ENCODE measurements around the gene HM13. TPM values are rescaled to one million over a fixed set of nuclear protein-coding genes. Genes with fewer than 3 reads are reported as not detected.

HM13 gene
- polyA plus RNA-seq, 2 of the 4 experiments (the other 2 are of a cell fraction): 164 to 178 TPM

GRCh38 chr20:31606804-31607639, 92.8 kb downstream of the HM13 start (continued):
- TF ChIP-seq FOXS1 (CRISPR knock-in tag; IDR thresholded peaks at IDR 0.05) (no peak), HOXB5 (CRISPR knock-in tag; IDR thresholded peaks at IDR 0.05) (no peak; the same call in 1 of the 2 replicates), CBX2 (IDR thresholded peaks at IDR 0.05; ENCODE audit: borderline replicate concordance, low read depth) (no peak), MAFK (IDR thresholded peaks at IDR 0.05; ENCODE audit: partially characterized antibody) (no peak), MAZ (IDR thresholded peaks at IDR 0.05; ENCODE audit: borderline replicate concordance, low read depth, low read length) (0 out of 2 replicates have a peak, but pooled peaks have one; percentile 9), KDM1A (IDR thresholded peaks at IDR 0.05; ENCODE audit: low read depth) (no peak), TFCP2L1 (CRISPR knock-in tag; IDR thresholded peaks at IDR 0.05) (peak; percentile 99), USF2 (IDR thresholded peaks at IDR 0.05) (no peak), BHLHE40 (IDR thresholded peaks at IDR 0.05; ENCODE audit: low read depth, low read length) (no peak), EHMT2 (IDR thresholded peaks at IDR 0.05; ENCODE audit: low read depth) (no peak)
- TF ChIP-seq, protein P1, sequence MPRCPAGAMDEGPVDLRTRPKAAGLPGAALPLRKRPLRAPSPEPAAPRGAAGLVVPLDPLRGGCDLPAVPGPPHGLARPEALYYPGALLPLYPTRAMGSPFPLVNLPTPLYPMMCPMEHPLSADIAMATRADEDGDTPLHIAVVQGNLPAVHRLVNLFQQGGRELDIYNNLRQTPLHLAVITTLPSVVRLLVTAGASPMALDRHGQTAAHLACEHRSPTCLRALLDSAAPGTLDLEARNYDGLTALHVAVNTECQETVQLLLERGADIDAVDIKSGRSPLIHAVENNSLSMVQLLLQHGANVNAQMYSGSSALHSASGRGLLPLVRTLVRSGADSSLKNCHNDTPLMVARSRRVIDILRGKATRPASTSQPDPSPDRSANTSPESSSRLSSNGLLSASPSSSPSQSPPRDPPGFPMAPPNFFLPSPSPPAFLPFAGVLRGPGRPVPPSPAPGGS (IDR thresholded peaks at IDR 0.05): peak; percentile 85; the same call in 2 of the 3 replicates

GRCh38 chr20:31607640-31608250, 93.5 kb downstream of the HM13 start:
- POLR2A ChIA-PET: interaction anchor here (0.5 to 8.1 kb wide), 13 partner anchors 11 to 112 kb away, joined by 3 to 265 read pairs (median 6); no protein-coding TSS in a partner anchor
- Histone ChIP-seq H3K9me3 (no peaks in the 10 kb centered on the region), H3K4me2 (peak overlapping the region; percentile 90), H3K4me1 (peaks cover 63% of the 10 kb centered on the region), H3K27ac (peak overlapping the region; percentile 97 to 98), H3K4me3 (peak overlapping the region; percentile 93)
- TF ChIP-seq HOXB5 (CRISPR knock-in tag; IDR thresholded peaks at IDR 0.05): peak; percentile 87; the same call in 1 of the 2 replicates
- TF ChIP-seq, protein P2, sequence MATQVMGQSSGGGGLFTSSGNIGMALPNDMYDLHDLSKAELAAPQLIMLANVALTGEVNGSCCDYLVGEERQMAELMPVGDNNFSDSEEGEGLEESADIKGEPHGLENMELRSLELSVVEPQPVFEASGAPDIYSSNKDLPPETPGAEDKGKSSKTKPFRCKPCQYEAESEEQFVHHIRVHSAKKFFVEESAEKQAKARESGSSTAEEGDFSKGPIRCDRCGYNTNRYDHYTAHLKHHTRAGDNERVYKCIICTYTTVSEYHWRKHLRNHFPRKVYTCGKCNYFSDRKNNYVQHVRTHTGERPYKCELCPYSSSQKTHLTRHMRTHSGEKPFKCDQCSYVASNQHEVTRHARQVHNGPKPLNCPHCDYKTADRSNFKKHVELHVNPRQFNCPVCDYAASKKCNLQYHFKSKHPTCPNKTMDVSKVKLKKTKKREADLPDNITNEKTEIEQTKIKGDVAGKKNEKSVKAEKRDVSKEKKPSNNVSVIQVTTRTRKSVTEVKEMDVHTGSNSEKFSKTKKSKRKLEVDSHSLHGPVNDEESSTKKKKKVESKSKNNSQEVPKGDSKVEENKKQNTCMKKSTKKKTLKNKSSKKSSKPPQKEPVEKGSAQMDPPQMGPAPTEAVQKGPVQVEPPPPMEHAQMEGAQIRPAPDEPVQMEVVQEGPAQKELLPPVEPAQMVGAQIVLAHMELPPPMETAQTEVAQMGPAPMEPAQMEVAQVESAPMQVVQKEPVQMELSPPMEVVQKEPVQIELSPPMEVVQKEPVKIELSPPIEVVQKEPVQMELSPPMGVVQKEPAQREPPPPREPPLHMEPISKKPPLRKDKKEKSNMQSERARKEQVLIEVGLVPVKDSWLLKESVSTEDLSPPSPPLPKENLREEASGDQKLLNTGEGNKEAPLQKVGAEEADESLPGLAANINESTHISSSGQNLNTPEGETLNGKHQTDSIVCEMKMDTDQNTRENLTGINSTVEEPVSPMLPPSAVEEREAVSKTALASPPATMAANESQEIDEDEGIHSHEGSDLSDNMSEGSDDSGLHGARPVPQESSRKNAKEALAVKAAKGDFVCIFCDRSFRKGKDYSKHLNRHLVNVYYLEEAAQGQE (IDR thresholded peaks at IDR 0.05): peak; percentile 13; the same call in 1 of the 2 replicates
- TF ChIP-seq MYC (IDR thresholded peaks at IDR 0.05; ENCODE audit: borderline replicate concordance, low read length): 0 out of 2 replicates have a peak, but pooled peaks have one; percentile 60
- peak; percentile 7; the same call in 1 of the 2 replicates for TF ChIP-seq JUNB (IDR thresholded peaks at IDR 0.05)
- TF ChIP-seq NR3C1 (IDR thresholded peaks at IDR 0.05): no peak
- no peak for TF ChIP-seq SREBF2 (IDR thresholded peaks at IDR 0.05)
- peak; percentile 37; the same call in 1 of the 2 replicates for TF ChIP-seq ZNF302 (CRISPR knock-in tag; IDR thresholded peaks at IDR 0.05)
- 0 out of 2 replicates have a peak, but pooled peaks have one; percentile 80 for TF ChIP-seq HOXA7 (CRISPR knock-in tag; IDR thresholded peaks at IDR 0.05)
- TF ChIP-seq TP53 (CRISPR knock-in tag; IDR thresholded peaks at IDR 0.05): peak; percentile 78; the same call in 1 of the 2 replicates
- TF ChIP-seq, protein P3, sequence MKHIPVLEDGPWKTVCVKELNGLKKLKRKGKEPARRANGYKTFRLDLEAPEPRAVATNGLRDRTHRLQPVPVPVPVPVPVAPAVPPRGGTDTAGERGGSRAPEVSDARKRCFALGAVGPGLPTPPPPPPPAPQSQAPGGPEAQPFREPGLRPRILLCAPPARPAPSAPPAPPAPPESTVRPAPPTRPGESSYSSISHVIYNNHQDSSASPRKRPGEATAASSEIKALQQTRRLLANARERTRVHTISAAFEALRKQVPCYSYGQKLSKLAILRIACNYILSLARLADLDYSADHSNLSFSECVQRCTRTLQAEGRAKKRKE (CRISPR knock-in tag; IDR thresholded peaks at IDR 0.05; ENCODE audit: low read depth): peak; percentile 64; the same call in 1 of the 2 replicates
- peak; percentile 82; the same call in 1 of the 2 replicates for TF ChIP-seq HEYL (CRISPR knock-in tag; IDR thresholded peaks at IDR 0.05)
- peak; percentile 88 for TF ChIP-seq EHF (CRISPR knock-in tag; IDR thresholded peaks at IDR 0.05)
- TF ChIP-seq EP300 (IDR thresholded peaks at IDR 0.05): 0 out of 5 replicates have a peak, but pooled peaks of 1 of the 2 experiments have one; percentile 7
- 0 out of 2 replicates have a peak, but pooled peaks have one; percentile 20 for TF ChIP-seq FOXS1 (CRISPR knock-in tag; IDR thresholded peaks at IDR 0.05)
- TF ChIP-seq POLR2A (IDR thresholded peaks at IDR 0.05; ENCODE audit: low read length): no peak
- CTCF ChIA-PET: interaction anchor here (1.0 to 25.0 kb wide), 8 partner anchors 10 to 130 kb away, joined by 3 to 966 read pairs (median 6); a partner anchor contains a TSS
- 5% methylated on average over 9 of the region's 9 CpGs for WGBS (ENCODE audit: missing lambda C conversion rate)
- ATAC-seq (peak; percentile 0 to 4; a peak in 4 of 6 replicates), FAIRE-seq (no peak), DNase-seq (ENCODE audit: low read depth in 1 of 2, low spot score in 1 of 2) (peak in 1 of 2 experiments; percentile 42)

Measured in A549 (cell line).